HG03025 (cell line): ENCODE results near the gene DIPK1C.

Experiments
- ATAC-seq: cut with Tn5 transposase; IDR thresholded peaks from one replicate; pipeline ENCODE4 v1.9.1; 2021; ENCODE audit warnings: mild to moderate bottlenecking, moderate library complexity; ENCODE audit not compliant: unreplicated experiment, low FRiP score

The DIPK1C gene

DNA sequence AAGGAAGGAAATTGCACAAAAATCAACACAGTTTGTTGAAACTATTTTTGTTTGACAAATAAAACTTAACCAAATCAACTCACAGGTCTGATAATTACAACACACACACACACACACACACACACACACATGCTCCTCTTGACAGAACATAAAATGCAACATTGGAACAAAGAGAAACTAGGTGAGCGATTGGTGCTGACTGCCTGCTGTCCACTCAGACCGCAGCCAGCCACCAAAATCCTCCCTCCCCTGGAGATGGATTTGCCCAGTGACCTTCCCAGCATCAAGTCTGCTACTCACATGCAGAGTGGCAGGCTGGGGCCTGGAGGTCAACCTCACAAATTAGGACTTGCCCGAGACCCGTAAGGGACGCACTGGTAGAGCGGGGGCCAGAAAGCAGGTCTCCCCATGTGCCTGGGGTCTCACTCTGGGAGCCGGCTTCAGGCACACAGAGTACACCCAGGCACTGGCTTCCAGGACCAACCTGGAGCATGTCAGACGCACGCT is 61.4 kb downstream of the DIPK1C start:
- ATAC-seq: no peak

DNA sequence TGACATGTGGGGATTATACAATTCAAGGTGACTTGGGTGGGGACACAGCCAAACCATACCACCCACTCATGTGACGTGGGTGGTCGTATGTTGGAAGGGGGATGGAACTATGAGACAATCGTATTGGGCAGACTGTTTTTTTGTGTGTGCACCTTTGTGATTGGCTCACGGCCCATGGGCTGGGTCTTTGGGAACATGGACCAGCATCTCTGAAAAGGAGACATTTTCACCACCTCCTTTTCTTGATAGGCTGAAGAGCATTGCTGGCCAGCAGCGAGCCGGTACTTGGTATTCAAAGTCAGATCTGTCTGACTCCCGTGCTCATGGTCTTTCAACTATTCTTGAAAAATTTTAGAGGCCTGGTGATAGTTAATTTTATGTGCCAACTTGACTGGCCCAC is 62.1 kb downstream of the DIPK1C start:
- ATAC-seq: no peak

DNA sequence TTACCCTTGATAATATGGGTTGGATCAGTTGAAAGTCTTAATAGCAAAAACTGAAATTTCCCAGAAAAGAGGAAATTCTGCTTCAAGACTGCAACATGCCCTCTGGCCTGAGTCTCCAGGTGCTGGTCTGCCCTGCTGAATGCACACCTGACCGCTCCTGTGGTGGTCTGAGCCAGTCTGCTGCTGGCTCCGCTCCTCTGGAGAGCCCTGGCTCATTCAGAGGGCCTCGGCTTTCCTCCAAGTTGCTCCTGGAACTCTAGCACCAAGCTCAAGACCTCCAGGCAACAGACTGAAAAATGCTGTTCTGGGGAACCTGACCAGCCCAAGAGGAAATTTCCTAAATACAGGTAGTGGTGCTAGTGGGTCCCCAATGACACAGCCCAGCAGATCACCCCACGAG is 64.8 kb downstream of the DIPK1C start:
- ATAC-seq: no peak

DNA sequence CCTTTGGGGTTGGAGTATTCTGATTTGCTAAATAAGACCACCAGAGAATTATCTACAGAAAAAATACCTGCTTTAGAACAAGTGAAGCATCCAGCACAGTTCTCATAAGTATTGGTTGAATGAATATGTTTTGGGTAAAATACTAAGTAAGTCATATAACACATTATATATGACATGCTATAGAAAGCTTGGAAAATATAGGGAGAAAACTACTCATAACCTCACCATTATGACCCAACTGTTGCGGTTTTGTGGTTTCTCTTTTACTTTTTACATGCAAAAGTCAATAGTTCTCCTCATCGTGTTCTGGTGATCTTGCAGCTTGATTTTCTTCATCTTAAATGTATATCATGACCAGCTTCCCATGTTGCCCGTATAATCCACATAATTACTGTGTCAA is 66.2 kb downstream of the DIPK1C start:
- ATAC-seq: no peak

DNA sequence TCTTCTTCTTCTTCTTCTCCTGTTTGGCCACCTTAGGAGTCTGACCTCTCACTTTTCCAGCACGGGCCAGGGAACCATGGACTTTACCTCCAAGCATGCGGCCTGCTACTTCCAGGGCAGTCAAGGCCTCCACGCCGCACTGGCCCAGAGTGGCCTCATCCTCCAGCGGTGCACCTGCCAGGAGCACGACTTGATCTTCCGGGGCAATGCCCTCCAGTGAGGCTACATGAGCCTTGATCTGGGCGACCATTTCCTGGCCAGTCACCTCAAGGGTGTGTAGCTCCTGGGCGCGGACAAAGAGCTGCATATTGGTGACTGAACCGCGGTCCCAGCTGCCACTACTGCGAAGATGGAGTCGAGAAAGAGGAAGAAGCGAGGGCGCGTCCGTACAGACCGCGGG is 67.1 kb downstream of the DIPK1C start:
- no peak for ATAC-seq

DNA sequence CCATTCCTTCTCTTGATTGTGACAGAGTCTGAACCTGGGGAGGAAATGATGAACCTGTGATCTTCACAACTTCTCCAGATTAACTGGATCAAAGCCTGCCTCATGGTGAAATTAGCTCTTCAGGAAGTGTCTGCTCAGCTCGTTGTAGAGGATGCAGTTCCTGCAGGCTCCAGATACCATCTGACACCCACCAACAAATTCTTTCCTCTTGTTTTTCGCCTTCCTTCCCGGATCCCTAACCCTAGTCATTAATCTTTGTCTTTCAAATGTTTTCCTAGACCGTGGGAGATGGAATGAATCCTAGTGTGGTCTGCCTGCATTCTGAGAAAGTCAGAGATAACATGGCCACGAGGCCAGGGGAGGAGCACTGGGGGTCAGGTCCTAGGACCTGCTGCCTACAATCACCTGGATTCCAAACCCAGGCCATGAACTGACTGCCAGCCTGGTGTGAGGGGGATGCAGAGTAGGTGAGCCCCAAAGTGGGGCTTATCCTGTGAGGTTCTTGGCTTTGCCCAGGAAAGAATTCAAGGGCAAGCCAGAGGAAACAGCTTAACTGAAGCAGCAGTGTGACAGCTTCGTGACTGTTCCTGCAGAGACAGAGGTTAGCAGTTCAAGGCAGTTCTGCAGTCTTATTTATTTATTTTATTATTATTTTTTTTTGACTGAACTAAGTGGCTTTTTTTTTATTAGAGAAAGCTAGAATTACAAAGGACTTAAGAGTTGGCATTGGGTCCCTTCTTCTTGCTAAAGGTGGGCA is 67.8 kb downstream of the DIPK1C start:
- no peak for ATAC-seq

DNA sequence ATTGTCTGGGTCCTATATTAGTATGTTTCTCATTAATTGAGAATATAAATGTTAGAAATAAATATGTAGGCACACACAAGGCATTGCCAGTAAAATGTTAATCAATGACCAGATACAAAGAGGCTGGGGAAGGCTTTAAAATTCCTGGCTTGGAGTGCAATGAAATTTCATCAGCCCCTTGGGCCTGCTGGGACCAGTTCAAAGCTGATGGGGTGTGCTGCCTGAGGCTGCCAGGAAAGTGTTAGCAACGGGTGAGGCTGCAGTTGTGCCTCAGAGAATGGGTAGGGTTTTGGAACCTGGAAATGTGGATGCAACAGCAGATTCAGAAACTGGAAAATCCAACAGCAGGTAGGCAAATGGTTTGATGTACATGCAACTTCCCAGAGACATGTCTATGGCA is 68.9 kb downstream of the DIPK1C start:
- ATAC-seq: no peak

DNA sequence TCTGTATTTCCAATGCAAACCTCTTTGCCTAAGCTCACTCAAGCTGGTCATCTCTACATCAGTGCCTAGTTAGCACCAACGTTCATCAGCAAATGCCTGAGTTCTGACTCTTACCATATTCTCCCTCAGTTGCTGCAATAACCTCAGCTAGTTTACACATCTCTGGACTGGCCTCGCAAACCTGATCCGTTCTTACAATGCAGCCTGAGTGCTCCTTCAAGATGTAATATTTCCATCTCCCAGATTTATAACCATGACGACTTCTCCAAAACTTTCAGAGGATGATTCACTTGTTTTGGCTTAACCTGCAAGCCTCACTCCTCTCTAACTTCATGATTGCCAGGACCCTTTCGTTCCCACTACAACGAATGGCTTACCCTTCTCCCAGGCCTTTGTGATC is 69.7 kb downstream of the DIPK1C start:
- no peak for ATAC-seq
